Loucy (cell line): ENCODE data around the gene HCFC1.
"Not testable (repeated sequence)": the region's sequence is repeated elsewhere in the genome, so short reads cannot be mapped to it uniquely, and the experiment has no call there.

ENCODE experiments used
- H2AFZ ChIP-seq: fragments of 200-600 bp; sonication (generic); 2 replicates; pipeline ENCODE4 v1.6.0; 2016; ENCODE audit warnings: antibody characterized with exemption, mild to moderate bottlenecking, low read length, moderate library complexity
- H3F3A ChIP-seq: fragments of 200-600 bp; 2 replicates; pipeline ENCODE4 v1.6.0; 2016; ENCODE audit warnings: antibody characterized with exemption, low read depth, mild to moderate bottlenecking
- H3K27me3 ChIP-seq: fragments of 200-600 bp; sonication (generic); 2 replicates; pipeline ENCODE4 v1.6.1; 2014; ENCODE audit warnings: low read length, mild to moderate bottlenecking; ENCODE audit not compliant: insufficient read depth, poor library complexity, severe bottlenecking
- H3K36me3 ChIP-seq: fragments of 200-600 bp; sonication (generic); 2 replicates; pipeline ENCODE4 v1.6.1; 2016; ENCODE audit warnings: low read length; ENCODE audit not compliant: insufficient read depth
- H3K4me1 ChIP-seq: fragments of 200-600 bp; sonication (generic); 2 replicates; pipeline ENCODE4 v1.5.1; 2014; ENCODE audit warnings: low read length, mild to moderate bottlenecking; ENCODE audit not compliant: insufficient read depth, poor library complexity, severe bottlenecking
- H3K4me2 ChIP-seq: fragments of 200-600 bp; sonication (generic); 2 replicates; pipeline ENCODE4 v1.6.0; 2014; ENCODE audit warnings: antibody characterized with exemption, low read length, low read depth, mild to moderate bottlenecking; ENCODE audit not compliant: poor library complexity, severe bottlenecking
- H3K4me3 ChIP-seq: fragments of 200-600 bp; sonication (generic); 2 replicates; pipeline ENCODE4 v1.5.1; 2014; ENCODE audit warnings: low read length, mild to moderate bottlenecking, mixed read lengths; ENCODE audit not compliant: poor library complexity, severe bottlenecking
- H3K79me2 ChIP-seq: fragments of 200-600 bp; sonication (generic); 2 replicates; pipeline ENCODE4 v1.6.1; 2014; ENCODE audit warnings: low read length; ENCODE audit not compliant: insufficient read depth
- H3K9ac ChIP-seq: fragments of 200-600 bp; sonication (generic); 2 replicates; pipeline ENCODE4 v1.6.0; 2014; ENCODE audit warnings: mild to moderate bottlenecking, low read depth, low read length, moderate library complexity; ENCODE audit not compliant: poor library complexity, severe bottlenecking
- H3K9me2 ChIP-seq: fragments of 200-600 bp; sonication (generic); replicated peaks from 2 replicates; pipeline ENCODE4 v1.6.1; 2016; ENCODE audit warnings: low read depth, low read length, mixed read lengths
- H3K9me3 ChIP-seq: fragments of 200-600 bp; sonication (generic); 2 replicates; pipeline ENCODE4 v1.6.1; 2014; ENCODE audit warnings: mild to moderate bottlenecking, antibody characterized with exemption, low read length, low read depth; ENCODE audit not compliant: insufficient read depth
- H4K20me1 ChIP-seq: fragments of 200-600 bp; sonication (generic); 2 replicates; pipeline ENCODE4 v1.6.0; 2014; ENCODE audit warnings: antibody characterized with exemption, low read length, mild to moderate bottlenecking; ENCODE audit not compliant: insufficient read depth, poor library complexity, severe bottlenecking
- EZH2phosphoT487 ChIP-seq: fragments of 200-600 bp; IDR thresholded peaks from 2 replicates; pipeline ENCODE4 v1.6.1; 2018; ENCODE audit warnings: antibody characterized with exemption, mild to moderate bottlenecking, moderate library complexity, borderline replicate concordance
- TF ChIP-seq, protein P1 (sequence below): fragments of 200-600 bp; sonication (generic); conservative IDR thresholded peaks from 2 replicates; pipeline ENCODE4 v1.5.1; 2014; ENCODE audit warnings: mild to moderate bottlenecking, antibody characterized with exemption, low read length

The HCFC1 gene

DNA sequence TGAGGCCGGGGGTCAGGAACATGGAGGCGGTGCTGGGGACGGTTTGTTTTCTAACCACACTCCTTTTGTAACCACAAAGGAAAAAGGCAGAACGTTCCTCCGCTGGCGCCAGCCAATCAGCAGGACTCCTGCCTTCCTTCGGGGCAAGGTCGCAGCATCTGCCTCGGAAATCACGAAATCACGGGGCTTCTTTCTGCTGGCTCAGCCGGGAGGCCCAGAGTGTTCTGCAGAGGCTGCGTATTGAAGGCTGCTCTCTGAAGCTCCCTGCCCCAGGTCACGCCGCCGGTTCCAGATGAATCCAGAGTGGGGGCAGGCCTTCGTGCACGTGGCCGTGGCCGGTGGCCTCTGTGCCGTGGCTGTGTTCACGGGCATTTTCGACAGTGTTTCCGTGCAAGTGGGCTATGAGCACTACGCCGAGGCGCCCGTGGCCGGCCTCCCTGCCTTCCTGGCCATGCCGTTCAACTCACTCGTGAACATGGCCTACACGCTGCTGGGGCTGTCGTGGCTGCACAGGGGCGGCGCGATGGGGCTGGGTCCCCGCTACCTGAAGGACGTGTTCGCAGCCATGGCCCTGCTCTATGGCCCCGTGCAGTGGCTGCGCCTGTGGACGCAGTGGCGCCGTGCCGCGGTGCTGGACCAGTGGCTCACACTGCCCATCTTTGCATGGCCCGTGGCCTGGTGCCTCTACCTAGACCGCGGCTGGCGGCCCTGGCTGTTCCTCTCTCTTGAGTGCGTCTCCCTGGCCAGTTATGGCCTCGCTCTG lies 10.3 kb upstream of the HCFC1 start:
- H3K9ac ChIP-seq, result peak overlapping the region; percentile 86
- peak overlapping the region; percentile 83 for H3K4me2 ChIP-seq
- TF ChIP-seq EZH2phosphoT487, result no peak
- TF ChIP-seq, protein P1, sequence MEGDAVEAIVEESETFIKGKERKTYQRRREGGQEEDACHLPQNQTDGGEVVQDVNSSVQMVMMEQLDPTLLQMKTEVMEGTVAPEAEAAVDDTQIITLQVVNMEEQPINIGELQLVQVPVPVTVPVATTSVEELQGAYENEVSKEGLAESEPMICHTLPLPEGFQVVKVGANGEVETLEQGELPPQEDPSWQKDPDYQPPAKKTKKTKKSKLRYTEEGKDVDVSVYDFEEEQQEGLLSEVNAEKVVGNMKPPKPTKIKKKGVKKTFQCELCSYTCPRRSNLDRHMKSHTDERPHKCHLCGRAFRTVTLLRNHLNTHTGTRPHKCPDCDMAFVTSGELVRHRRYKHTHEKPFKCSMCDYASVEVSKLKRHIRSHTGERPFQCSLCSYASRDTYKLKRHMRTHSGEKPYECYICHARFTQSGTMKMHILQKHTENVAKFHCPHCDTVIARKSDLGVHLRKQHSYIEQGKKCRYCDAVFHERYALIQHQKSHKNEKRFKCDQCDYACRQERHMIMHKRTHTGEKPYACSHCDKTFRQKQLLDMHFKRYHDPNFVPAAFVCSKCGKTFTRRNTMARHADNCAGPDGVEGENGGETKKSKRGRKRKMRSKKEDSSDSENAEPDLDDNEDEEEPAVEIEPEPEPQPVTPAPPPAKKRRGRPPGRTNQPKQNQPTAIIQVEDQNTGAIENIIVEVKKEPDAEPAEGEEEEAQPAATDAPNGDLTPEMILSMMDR, result no peak
- no peaks in the 10 kb centered on the region for H3K36me3 ChIP-seq
- H4K20me1 ChIP-seq, result no peaks in the 10 kb centered on the region
- H3K4me1 ChIP-seq, result peaks cover 46% of the 10 kb centered on the region
- H3F3A ChIP-seq, result peaks cover 6% of the 10 kb centered on the region; the same call in 1 of the 2 replicates
- H2AFZ ChIP-seq, result no peak overlapping the region
- peak overlapping the region; percentile 70 for H3K4me3 ChIP-seq
- no peaks in the 10 kb centered on the region for H3K27me3 ChIP-seq
- H3K9me2 ChIP-seq, result no peaks in the 10 kb centered on the region
- no peaks in the 10 kb centered on the region for H3K9me3 ChIP-seq
- peaks cover 6% of the 10 kb centered on the region; the same call in 1 of the 2 replicates for H3K79me2 ChIP-seq

DNA sequence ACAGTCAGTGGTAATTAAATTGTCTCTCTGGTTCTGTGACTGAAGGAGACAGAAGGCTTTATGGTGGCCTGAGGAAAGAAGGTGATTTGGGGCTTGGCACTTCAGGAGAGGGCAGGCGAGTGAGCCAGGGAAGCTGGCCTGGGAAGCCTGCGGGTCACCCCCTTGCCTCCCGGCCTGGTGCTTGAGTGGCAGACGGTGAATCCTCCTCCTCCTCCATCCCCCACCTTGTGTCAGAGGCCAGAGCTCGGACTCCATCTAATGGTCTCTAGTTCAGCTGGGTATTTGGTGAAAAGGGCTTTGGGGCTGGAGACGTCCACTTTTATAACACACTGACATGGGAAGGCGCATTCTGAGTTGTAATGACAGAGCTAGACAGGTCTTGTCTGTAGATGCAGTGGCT lies 9.6 kb upstream of the HCFC1 start:
- Histone ChIP-seq H3K27me3 (no peaks in the 10 kb centered on the region), H3K79me2 (peaks cover 6% of the 10 kb centered on the region; the same call in 1 of the 2 replicates), H3F3A (peaks cover 6% of the 10 kb centered on the region; the same call in 1 of the 2 replicates), H3K36me3 (no peaks in the 10 kb centered on the region), H3K9me2 (no peaks in the 10 kb centered on the region), H3K4me3 (peak overlapping the region; percentile 70), H3K4me2 (peak overlapping the region; percentile 83), H3K4me1 (peaks cover 46% of the 10 kb centered on the region), H3K9me3 (no peaks in the 10 kb centered on the region), H4K20me1 (no peaks in the 10 kb centered on the region), H3K9ac (peak overlapping the region; percentile 86), H2AFZ (no peak overlapping the region)
- TF ChIP-seq, protein P1, result no peak

DNA sequence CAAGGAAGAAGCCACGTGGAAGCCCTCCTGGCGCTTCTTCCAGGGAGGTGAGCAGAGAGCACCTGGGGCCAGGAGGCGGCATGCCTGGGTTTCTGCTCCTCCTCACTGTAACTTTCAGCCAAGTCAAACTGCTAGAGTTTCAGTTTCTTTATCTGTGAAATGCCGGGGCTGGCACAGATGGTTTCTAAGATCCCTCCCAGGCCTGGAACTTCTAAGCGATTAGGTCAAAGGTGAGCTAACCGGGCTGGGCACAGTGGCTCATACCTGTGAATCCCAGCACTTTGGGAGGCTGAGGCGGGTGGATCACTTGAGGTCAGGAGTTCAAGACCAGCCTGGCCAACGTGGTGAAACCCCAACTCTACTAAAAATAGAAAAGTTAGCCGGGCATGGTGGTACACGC lies 8.8 kb upstream of the HCFC1 start:
- H3K4me1 ChIP-seq, result peaks cover 45% of the 10 kb centered on the region
- peaks cover 12% of the 10 kb centered on the region; the same call in 1 of the 2 replicates for H3K79me2 ChIP-seq
- H3K36me3 ChIP-seq, H3K9me2 ChIP-seq, H3K9me3 ChIP-seq, H4K20me1 ChIP-seq, H3K4me3 ChIP-seq, H2AFZ ChIP-seq, H3K27me3 ChIP-seq, H3F3A ChIP-seq: not testable (repeated sequence)
- H3K4me2 ChIP-seq, result peak overlapping the region; percentile 83
- peak overlapping the region; percentile 86 for H3K9ac ChIP-seq
